Neuronal stem cell (in vitro differentiated cells): ENCODE measurements around the gene TMEM72.

Source experiments
- DNase-seq: peaks from one replicate; pipeline ENCODE4 v3.0.0-alpha.2; 2013; ENCODE audit warnings: low spot score
- H2AFZ ChIP-seq: one replicate; pipeline ENCODE4 v1.6.1; 2013; ENCODE audit warnings: mild to moderate bottlenecking, low read length, inconsistent platforms
- H2AK5ac ChIP-seq: 2 replicates; pipeline ENCODE4 v1.6.1; 2013; ENCODE audit warnings: low read depth, mild to moderate bottlenecking, inconsistent platforms, low read length, moderate library complexity, mixed read lengths
- H2BK120ac ChIP-seq: 2 replicates; pipeline ENCODE4 v1.6.1; 2013; ENCODE audit warnings: low read depth, mild to moderate bottlenecking, inconsistent platforms, low read length, moderate library complexity, mixed read lengths
- H2BK12ac ChIP-seq: one replicate; pipeline ENCODE4 v1.6.1; 2013; ENCODE audit warnings: low read length, inconsistent platforms
- H2BK15ac ChIP-seq: 2 replicates; pipeline ENCODE4 v1.6.1; 2013; ENCODE audit warnings: mild to moderate bottlenecking, low read length, inconsistent platforms, mixed read lengths
- H2BK5ac ChIP-seq: one replicate; pipeline ENCODE4 v1.6.1; 2013; ENCODE audit warnings: inconsistent platforms, mild to moderate bottlenecking, low read length, moderate library complexity
- H3K14ac ChIP-seq: one replicate; pipeline ENCODE4 v1.6.1; 2013; ENCODE audit warnings: low read length, inconsistent platforms
- H3K18ac ChIP-seq: 2 replicates; pipeline ENCODE4 v1.6.1; 2013; ENCODE audit warnings: low read length, inconsistent platforms
- H3K23ac ChIP-seq: 2 replicates; pipeline ENCODE4 v1.6.1; 2013; ENCODE audit warnings: low read depth, mild to moderate bottlenecking, mixed read lengths, low read length, inconsistent platforms; ENCODE audit not compliant: poor library complexity
- H3K27ac ChIP-seq: replicated peaks from 3 replicates; pipeline ENCODE4 v1.5.1; 2013; ENCODE audit warnings: low read length, inconsistent platforms
- H3K27me3 ChIP-seq, 3 experiments: 2 replicates each; pipeline ENCODE4 v1.6.1; 2013; ENCODE audit warnings: low read length in 3 of 3, mild to moderate bottlenecking in 2 of 3, inconsistent platforms in 1 of 3, low read depth in 1 of 3, mixed read lengths in 1 of 3, moderate library complexity in 1 of 3; ENCODE audit not compliant: control insufficient read depth in 3 of 3, insufficient read depth in 3 of 3
- H3K36me3 ChIP-seq, 2 donors: replicated peaks in 1 of 2; 2 replicates each; pipeline ENCODE4 v1.6.1; 2013; ENCODE audit warnings: low read length in 2 of 2; ENCODE audit not compliant: control insufficient read depth in 2 of 2, insufficient read depth in 2 of 2
- H3K4ac ChIP-seq: 2 replicates; pipeline ENCODE4 v1.6.1; 2013; ENCODE audit warnings: inconsistent platforms, mild to moderate bottlenecking, low read length, moderate library complexity
- H3K4me1 ChIP-seq, 2 donors: 1 replicate in 1 of 2; 2 replicates in 1 of 2; pipeline ENCODE4 v1.6.1; 2013; ENCODE audit warnings: low read length in 2 of 2, low read depth in 1 of 2; ENCODE audit not compliant: control insufficient read depth in 2 of 2, insufficient read depth in 1 of 2
- H3K4me2 ChIP-seq: one replicate; pipeline ENCODE4 v1.6.1; 2013; ENCODE audit warnings: mild to moderate bottlenecking, low read length, inconsistent platforms; ENCODE audit not compliant: insufficient read depth, poor library complexity, severe bottlenecking
- H3K4me3 ChIP-seq, 2 donors: 2 replicates each; pipeline ENCODE4 v1.5.1; 2013; ENCODE audit warnings: low read length in 2 of 2, mild to moderate bottlenecking in 2 of 2, inconsistent platforms in 1 of 2, moderate library complexity in 1 of 2
- H3K79me1 ChIP-seq: one replicate; pipeline ENCODE4 v1.6.1; 2013; ENCODE audit warnings: low read depth, mild to moderate bottlenecking, inconsistent platforms, low read length, moderate library complexity
- H3K9ac ChIP-seq: one replicate; pipeline ENCODE4 v1.6.1; 2013; ENCODE audit warnings: mild to moderate bottlenecking, low read depth, low read length, inconsistent platforms; ENCODE audit not compliant: poor library complexity
- H3K9me3 ChIP-seq, 2 donors: replicated peaks in 1 of 2; 2 replicates each; pipeline versions ENCODE3 to v1.6.1; 2013; ENCODE audit warnings: low read length in 2 of 2, mild to moderate bottlenecking in 2 of 2, inconsistent platforms in 1 of 2, low read depth in 1 of 2, mixed read lengths in 1 of 2, moderate library complexity in 1 of 2; ENCODE audit not compliant: control insufficient read depth in 2 of 2, insufficient read depth in 1 of 2
- H4K8ac ChIP-seq: one replicate; pipeline ENCODE4 v1.6.1; 2013; ENCODE audit warnings: low read depth, mild to moderate bottlenecking, inconsistent platforms, low read length, moderate library complexity
- H4K91ac ChIP-seq: one replicate; pipeline ENCODE4 v1.6.1; 2013; ENCODE audit warnings: low read length, low read depth, mild to moderate bottlenecking, inconsistent platforms; ENCODE audit not compliant: poor library complexity
- WGBS, 2 donors: extraction: QIAGEN DNeasy Blood & Tissue Kit; methylation state at CpG; one replicate each; pipeline ENCODE4 v1.1.7; 2013; ENCODE audit warnings: missing lambda C conversion rate in 2 of 2, mixed read lengths in 1 of 2; ENCODE audit not compliant: insufficient read length in 2 of 2, insufficient replicate concordance in 1 of 2; ENCODE audit errors: extremely low coverage in 2 of 2; 5-methylcytosine and 5-hydroxymethylcytosine counted together

Gene TMEM72

GRCh38 chr10:44870031-44870430 is 41.1 kb upstream of the TMEM72 start:
- Histone ChIP-seq H3K27me3 (peaks cover 0 to 16% (median 3%) of the 10 kb centered on the region in 3 experiments), H4K8ac (no peak overlapping the region), H4K91ac (no peak overlapping the region), H2AK5ac (no peak overlapping the region), H3K79me1 (no peaks in the 10 kb centered on the region), H3K4me2 (no peak overlapping the region), H3K23ac (no peak overlapping the region), H3K27ac (no peak overlapping the region), H3K18ac (no peak overlapping the region), H3K4ac (no peak overlapping the region), H3K4me1 (peaks cover 0 to 3% of the 10 kb centered on the region in 2 donors), H2BK120ac (no peak overlapping the region), H2AFZ (no peak overlapping the region), H3K4me3 (no peak overlapping the region), H3K9me3 (no peaks in the 10 kb centered on the region), H3K14ac (no peak overlapping the region), H3K9ac (no peak overlapping the region), H2BK5ac (no peak overlapping the region), H2BK15ac (no peak overlapping the region), H2BK12ac (no peak overlapping the region), H3K36me3 (no peaks in the 10 kb centered on the region)
- no peak for DNase-seq
- WGBS, 2 donors = no CpG with 5 or more reads among the region's 6 CpGs

GRCh38 chr10:44873160-44873559 is 38.0 kb upstream of the TMEM72 start:
- no peaks in the 10 kb centered on the region for H3K9me3 ChIP-seq
- H3K14ac ChIP-seq = no peak overlapping the region
- no peak overlapping the region for H2AK5ac ChIP-seq
- H3K4ac ChIP-seq = no peak overlapping the region
- no peak overlapping the region for H2BK5ac ChIP-seq
- H3K36me3 ChIP-seq = no peaks in the 10 kb centered on the region
- no peak overlapping the region for H3K23ac ChIP-seq
- H2BK12ac ChIP-seq = no peak overlapping the region
- H3K18ac ChIP-seq = no peak overlapping the region
- peaks cover 0 to 16% (median 0%) of the 10 kb centered on the region in 3 experiments for H3K27me3 ChIP-seq
- H2BK15ac ChIP-seq = no peak overlapping the region
- no peak overlapping the region for H4K91ac ChIP-seq
- H3K4me2 ChIP-seq = no peak overlapping the region
- no CpG with 5 or more reads among the region's 6 CpGs for whole genome bisulfite sequencing, 2 donors
- H3K79me1 ChIP-seq = no peaks in the 10 kb centered on the region
- no peak overlapping the region for H3K27ac ChIP-seq
- no peak overlapping the region for H3K9ac ChIP-seq
- no peak overlapping the region for H3K4me3 ChIP-seq
- no peak overlapping the region for H2BK120ac ChIP-seq
- no peak overlapping the region for H4K8ac ChIP-seq
- H3K4me1 ChIP-seq = no peaks in the 10 kb centered on the region
- DNase-seq = no peak
- H2AFZ ChIP-seq = no peak overlapping the region

- Histone ChIP-seq H2BK5ac (no peak overlapping the region), H4K8ac (no peak overlapping the region), H2BK15ac (no peak overlapping the region), H3K23ac (no peak overlapping the region), H2AFZ (no peak overlapping the region), H4K91ac (no peak overlapping the region), H3K14ac (no peak overlapping the region), H2BK12ac (no peak overlapping the region), H3K4me1 (peaks cover 0 to 3% of the 10 kb centered on the region in 2 donors), H2BK120ac (no peak overlapping the region), H3K4me3 (no peak overlapping the region), H3K79me1 (no peaks in the 10 kb centered on the region), H3K4me2 (no peak overlapping the region), H3K9ac (no peak overlapping the region), H3K27me3 (peaks cover 0 to 17% (median 0%) of the 10 kb centered on the region in 3 experiments), H3K4ac (no peak overlapping the region), H3K36me3 (no peaks in the 10 kb centered on the region), H2AK5ac (no peak overlapping the region), H3K9me3 (no peaks in the 10 kb centered on the region), H3K18ac (no peak overlapping the region), H3K27ac (no peak overlapping the region)
- WGBS, 2 donors = no CpG with 5 or more reads among the region's 1 CpG
- no peak for DNase-seq
These were observed 37.0 kb upstream of the TMEM72 start for GRCh38 chr10:44874166-44874565.

- Histone ChIP-seq H2BK120ac (no peak overlapping the region), H2AFZ (peak overlapping the region; percentile 87), H3K9me3 (no peaks in the 10 kb centered on the region), H2BK15ac (peak overlapping the region; percentile 71), H3K23ac (no peak overlapping the region), H3K4me3 (peak overlapping the region; percentile 20 to 30), H3K36me3 (no peaks in the 10 kb centered on the region), H3K4ac (no peak overlapping the region), H4K91ac (no peak overlapping the region), H3K4me1 (peaks cover 0 to 9% of the 10 kb centered on the region in 2 donors), H3K27me3 (peaks cover 0 to 22% (median 0%) of the 10 kb centered on the region in 3 experiments), H3K14ac (no peak overlapping the region), H4K8ac (no peak overlapping the region), H3K4me2 (peak overlapping the region; percentile 45), H3K27ac (peak overlapping the region; percentile 46), H3K9ac (no peak overlapping the region), H3K79me1 (no peaks in the 10 kb centered on the region), H2BK12ac (peak overlapping the region; percentile 17), H2BK5ac (no peak overlapping the region), H2AK5ac (no peak overlapping the region), H3K18ac (peak overlapping the region; percentile 81)
- DNase-seq = peak; percentile 81
- WGBS, 2 donors = no CpG with 5 or more reads among the region's 29 CpGs
These were observed 32.2 kb upstream of the TMEM72 start for GRCh38 chr10:44878706-44879530.
